HCT116 (cell line): Measurements from ENCODE around the gene SYNPO2L. TPM values are rescaled to one million over a fixed set of nuclear protein-coding genes. Genes with fewer than 3 reads are reported as not detected.
"Not testable (repeated sequence)": the region's sequence is repeated elsewhere in the genome, so short reads cannot be mapped to it uniquely, and the experiment has no call there.

Source experiments
- ATAC-seq: fragments of 200-7000 bp; cut with Tn5 transposase; 2 replicates; pipeline ENCODE4 v1.9.1; 2020; ENCODE audit warnings: mild to moderate bottlenecking, moderate library complexity
- BruUV-seq: library from RNA; stranded (reverse); fragments of 400-500 nt; replicated peaks from 2 replicates; lab custom pipeline; 2021; lab: Mats Ljungman, UMichigan
- CTCF ChIA-PET: fragments of 300-600 bp; sonication (Branson Sonifier 250); formaldehyde crosslinking; loops from one replicate; lab custom pipeline; 2021; ENCODE audit warnings: antibody characterized with exemption; lab: Charles Lee
- POLR2A ChIA-PET: fragments of 300-600, 350-600 bp; sonication (Branson Sonifier 250); formaldehyde crosslinking; loops from one replicate; lab custom pipeline; 2021; ENCODE audit warnings: antibody characterized with exemption; lab: Charles Lee
- RAD21 ChIA-PET, 2 experiments: fragments of 300-600 bp; sonication (Branson Sonifier 250); formaldehyde crosslinking; loops; one replicate each; lab custom pipeline; 2023; ENCODE audit warnings: low total read pairs in 2 of 2; ENCODE audit not compliant: uncharacterized antibody in 2 of 2, unreplicated experiment in 2 of 2, low non-redundant PET in 1 of 2; lab: Charles Lee
- DNase-seq: peaks from one replicate; pipeline ENCODE4 v3.0.0-alpha.2; 2010; ENCODE audit warnings: low read depth, low spot score
- H2AFZ ChIP-seq: fragments of 200-600 bp; shearing (Covaris generic), sonication (generic); 2 replicates; pipeline ENCODE4 v1.6.1; 2017; ENCODE audit warnings: low read depth, mixed run types, mixed read lengths, antibody characterized with exemption, low read length; ENCODE audit not compliant: poor library complexity, severe bottlenecking
- H3K27ac ChIP-seq: 2 replicates; pipeline ENCODE4 v1.5.1; 2012; ENCODE audit warnings: low read depth, low read length
- H3K27me3 ChIP-seq: fragments of 200-600 bp; sonication (generic); 2 replicates; pipeline ENCODE4 v1.6.1; 2016; ENCODE audit warnings: mixed run types, low read length, mixed read lengths; ENCODE audit not compliant: insufficient read depth
- H3K36me3 ChIP-seq, 2 experiments: fragments of 200-500 bp in 1 of 2; fragments of 200-600 bp in 1 of 2; sonication (Bioruptor generic) in 1 of 2; sonication (generic) in 1 of 2; 2 replicates each; pipeline versions ENCODE4 v1.5.1 to v1.6.1; 2014 to 2016; ENCODE audit warnings: low read length in 2 of 2, inconsistent platforms in 1 of 2, mixed read lengths in 1 of 2, mixed run types in 1 of 2; ENCODE audit not compliant: insufficient read depth in 2 of 2, control insufficient read depth in 1 of 2
- H3K4me1 ChIP-seq, 2 experiments: fragments of 200-600 bp in 1 of 2; sonication (generic) in 1 of 2; 2 replicates each; pipeline versions ENCODE4 v1.5.1 to v1.6.1; 2012 to 2017; ENCODE audit warnings: low read length in 2 of 2, inconsistent platforms in 1 of 2, mild to moderate bottlenecking in 1 of 2, mixed read lengths in 1 of 2, mixed run types in 1 of 2, moderate library complexity in 1 of 2; ENCODE audit not compliant: insufficient read depth in 2 of 2, control insufficient read depth in 1 of 2
- H3K4me2 ChIP-seq: fragments of 200-600 bp; sonication (generic); 2 replicates; pipeline ENCODE4 v1.6.1; 2017; ENCODE audit warnings: mixed run types, low read length, mixed read lengths
- H3K4me3 ChIP-seq, 2 experiments: fragments of 200-600 bp in 1 of 2; sonication (generic) in 1 of 2; replicated peaks in 1 of 2; 2 replicates each; pipeline ENCODE4 v1.5.1; 2011 to 2016; ENCODE audit warnings: low read length in 2 of 2, control low read depth in 1 of 2, low read depth in 1 of 2, mild to moderate bottlenecking in 1 of 2, mixed read lengths in 1 of 2, mixed run types in 1 of 2
- H3K79me2 ChIP-seq: fragments of 200-600 bp; sonication (generic); 2 replicates; pipeline ENCODE4 v1.6.1; 2017; ENCODE audit warnings: mild to moderate bottlenecking, mixed run types, low read length, moderate library complexity, mixed read lengths; ENCODE audit not compliant: insufficient read depth
- H3K9ac ChIP-seq: fragments of 200-600 bp; sonication (generic); 2 replicates; pipeline ENCODE4 v1.6.1; 2016; ENCODE audit warnings: low read length, mixed read lengths
- H3K9me2 ChIP-seq: fragments of 200-600 bp; sonication (generic), shearing (Covaris generic); 2 replicates; pipeline ENCODE4 v1.6.1; 2017; ENCODE audit warnings: mixed run types, mild to moderate bottlenecking, moderate library complexity; ENCODE audit not compliant: insufficient read depth
- H3K9me3 ChIP-seq, 2 experiments: fragments of 200-500 bp in 1 of 2; fragments of 200-600 bp in 1 of 2; sonication (Bioruptor generic) in 1 of 2; sonication (generic) in 1 of 2; 2 replicates each; pipeline ENCODE4 v1.6.1; 2014 to 2017; ENCODE audit warnings: low read length in 2 of 2, mixed read lengths in 2 of 2, inconsistent platforms in 1 of 2, low read depth in 1 of 2, mild to moderate bottlenecking in 1 of 2, mixed run types in 1 of 2, moderate library complexity in 1 of 2; ENCODE audit not compliant: control insufficient read depth in 1 of 2, insufficient read depth in 1 of 2
- H4K20me1 ChIP-seq: fragments of 200-600 bp; sonication (generic), shearing (Covaris generic); 2 replicates; pipeline ENCODE4 v1.6.1; 2017; ENCODE audit warnings: mixed run types, mild to moderate bottlenecking, moderate library complexity; ENCODE audit not compliant: insufficient read depth
- CBX3 ChIP-seq: IDR thresholded peaks from 2 replicates; pipeline ENCODE4 v1.6.1; 2012; ENCODE audit warnings: low read depth
- EGR1 ChIP-seq: IDR thresholded peaks from 2 replicates; pipeline ENCODE4 v1.6.1; 2012; ENCODE audit warnings: low read depth
- ELF1 ChIP-seq: IDR thresholded peaks from 2 replicates; pipeline ENCODE4 v1.6.1; 2012; ENCODE audit warnings: low read depth, borderline replicate concordance
- EZH2 ChIP-seq: fragments of 200-600 bp; sonication (generic); IDR thresholded peaks from 2 replicates; pipeline ENCODE4 v1.6.1; 2017; ENCODE audit warnings: antibody characterized with exemption, mixed run types
- EZH2phosphoT487 ChIP-seq: fragments of 200-600 bp; IDR thresholded peaks from 2 replicates; pipeline ENCODE4 v1.6.1; 2018; ENCODE audit warnings: antibody characterized with exemption, borderline replicate concordance
- RAD21 ChIP-seq: IDR thresholded peaks from 2 replicates; pipeline ENCODE4 v1.6.1; 2012; ENCODE audit warnings: low read depth, mild to moderate bottlenecking
- TCF7L2 ChIP-seq: IDR thresholded peaks from 2 replicates; pipeline ENCODE4 v1.7.0; 2011; ENCODE audit warnings: borderline replicate concordance, inconsistent platforms; ENCODE audit not compliant: insufficient read depth, insufficient read length; ENCODE audit errors: extremely low read depth
- YY1 ChIP-seq: IDR thresholded peaks from 2 replicates; pipeline ENCODE4 v1.6.1; 2011; ENCODE audit warnings: low read length, low read depth, moderate library complexity, mild to moderate bottlenecking; ENCODE audit not compliant: insufficient replicate concordance; ENCODE audit errors: extremely low read depth
- ZNF274 ChIP-seq: fragments of 200-500 bp; sonication (Bioruptor generic); IDR thresholded peaks from 2 replicates; pipeline ENCODE4 v1.6.1; 2014; ENCODE audit warnings: mild to moderate bottlenecking, low read depth, low read length, inconsistent platforms
- intact Hi-C: fragments of 100-400 bp; cut with micrococcal nuclease; formaldehyde crosslinking; loops from 2 replicates; pipeline ENCODE4 v1.10.0; 2022
- total RNA-seq: library from RNA; stranded (reverse); gene quantifications from one replicate; pipeline ENCODE4 v1.2.1, GENCODE V29; 2021; ENCODE audit not compliant: unreplicated experiment
- TF ChIP-seq, protein P1 (sequence below): IDR thresholded peaks from 2 replicates; pipeline ENCODE4 v1.6.1; 2012
- TF ChIP-seq, protein P2 (sequence below): IDR thresholded peaks from 2 replicates; pipeline ENCODE4 v1.6.1; 2011; ENCODE audit warnings: mild to moderate bottlenecking, low read length, moderate library complexity; ENCODE audit not compliant: insufficient replicate concordance; ENCODE audit errors: extremely low read depth
- TF ChIP-seq, protein P3 (sequence below): IDR thresholded peaks from 2 replicates; pipeline ENCODE4 v1.6.1; 2012; ENCODE audit warnings: low read depth
- TF ChIP-seq, protein P4 (sequence below): IDR thresholded peaks from 2 replicates; pipeline ENCODE4 v1.6.1; 2012

SYNPO2L gene
- total RNA-seq, 1 experiment from 2014 or later = 0.10 TPM

DNA sequence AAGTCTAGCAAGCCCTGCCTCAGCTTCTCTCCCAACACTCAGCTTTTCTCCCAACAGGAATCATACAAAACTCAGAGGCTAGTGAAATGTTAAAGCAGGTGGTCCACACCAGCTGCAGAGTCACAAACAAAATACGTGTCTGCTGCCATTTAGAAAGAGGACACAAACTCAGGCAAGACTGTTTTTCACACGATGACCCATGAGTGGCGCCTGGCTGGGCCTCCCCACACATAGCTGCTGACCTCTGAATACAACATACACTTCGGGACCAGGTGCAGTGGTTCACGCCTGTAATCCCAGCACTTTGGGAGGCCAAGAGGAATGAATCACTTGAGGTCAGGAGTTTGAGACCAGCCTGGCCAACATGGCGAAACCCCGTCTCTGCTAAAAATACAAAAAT is 6.9 kb upstream of the SYNPO2L start:
- H3K4me3 ChIP-seq, DNase-seq, H3K4me2 ChIP-seq, POLR2A ChIA-PET, H3K27me3 ChIP-seq, H3K27ac ChIP-seq, ATAC-seq, BruUV-seq, H3K36me3 ChIP-seq, H3K79me2 ChIP-seq, H3K9me3 ChIP-seq, H3K9me2 ChIP-seq, H3K9ac ChIP-seq, H2AFZ ChIP-seq, CTCF ChIA-PET, RAD21 ChIA-PET, H4K20me1 ChIP-seq, intact Hi-C loops: not testable (repeated sequence)
- peaks cover 10 to 30% of the 10 kb centered on the region in 2 experiments for H3K4me1 ChIP-seq

DNA sequence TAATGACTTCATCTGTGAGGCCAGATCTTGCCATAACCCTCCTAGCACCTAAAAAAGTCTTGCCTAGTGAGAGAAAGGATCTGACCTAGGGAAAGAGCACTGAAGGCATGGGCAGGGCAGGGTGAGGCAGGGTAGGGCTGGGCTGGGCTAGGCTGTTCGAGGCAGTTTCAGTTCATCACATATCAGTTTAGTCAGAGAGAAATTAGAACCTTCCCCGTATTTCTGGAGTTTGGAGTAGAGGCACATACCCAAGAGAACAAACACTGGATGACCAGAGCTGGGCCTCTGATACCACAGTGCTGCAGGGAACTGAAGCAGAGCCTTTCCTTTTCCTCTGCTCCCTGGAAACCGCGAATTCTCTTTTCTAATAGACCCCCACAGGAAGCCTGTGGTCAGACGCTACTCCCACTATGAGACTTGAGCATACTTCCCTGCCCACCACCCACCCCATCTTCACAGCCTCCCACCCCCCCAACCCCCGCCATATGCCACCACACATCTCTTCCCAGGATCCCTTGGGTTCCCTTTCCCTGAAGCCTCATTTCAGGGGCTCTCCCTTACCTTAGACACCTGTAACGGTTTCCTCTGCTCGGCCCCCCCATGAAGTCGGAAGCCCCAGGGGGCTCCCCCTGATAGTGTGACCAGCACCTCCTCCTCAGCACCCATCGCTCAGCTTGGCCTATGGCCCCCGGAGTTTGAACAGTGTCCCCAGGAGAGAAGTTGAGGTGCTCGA is 406 bp downstream of the SYNPO2L start:
- Histone ChIP-seq H3K9ac (no peak overlapping the region), H3K9me2 (no peaks in the 10 kb centered on the region), H3K4me3 (no peak overlapping the region), H3K4me1 (no peaks in the 10 kb centered on the region; a peak in 1 of 4 replicates), H3K27ac (no peak overlapping the region), H2AFZ (no peak overlapping the region), H3K4me2 (no peak overlapping the region), H3K36me3 (no peaks in the 10 kb centered on the region), H3K27me3 (0 out of 2 replicates have a peak, but pooled peaks cover 4% of the 10 kb centered on the region), H3K79me2 (no peaks in the 10 kb centered on the region), H4K20me1 (no peaks in the 10 kb centered on the region), H3K9me3 (no peaks in the 10 kb centered on the region)
- ChIA-PET CTCF (no interaction called here), POLR2A (no interaction called here), RAD21 (no interaction called here)
- DNase-seq = no peak
- BruUV-seq = no TSS peak
- ATAC-seq = no peak
- intact Hi-C loops = no loop called here
- TF ChIP-seq ELF1 (no peak), TCF7L2 (no peak), CBX3 (no peak), EGR1 (no peak), YY1 (no peak), ZNF274 (no peak), EZH2 (no peak), RAD21 (no peak), EZH2phosphoT487 (no peak)
- TF ChIP-seq, protein P1, sequence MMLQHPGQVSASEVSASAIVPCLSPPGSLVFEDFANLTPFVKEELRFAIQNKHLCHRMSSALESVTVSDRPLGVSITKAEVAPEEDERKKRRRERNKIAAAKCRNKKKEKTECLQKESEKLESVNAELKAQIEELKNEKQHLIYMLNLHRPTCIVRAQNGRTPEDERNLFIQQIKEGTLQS = no peak
- TF ChIP-seq, protein P2, sequence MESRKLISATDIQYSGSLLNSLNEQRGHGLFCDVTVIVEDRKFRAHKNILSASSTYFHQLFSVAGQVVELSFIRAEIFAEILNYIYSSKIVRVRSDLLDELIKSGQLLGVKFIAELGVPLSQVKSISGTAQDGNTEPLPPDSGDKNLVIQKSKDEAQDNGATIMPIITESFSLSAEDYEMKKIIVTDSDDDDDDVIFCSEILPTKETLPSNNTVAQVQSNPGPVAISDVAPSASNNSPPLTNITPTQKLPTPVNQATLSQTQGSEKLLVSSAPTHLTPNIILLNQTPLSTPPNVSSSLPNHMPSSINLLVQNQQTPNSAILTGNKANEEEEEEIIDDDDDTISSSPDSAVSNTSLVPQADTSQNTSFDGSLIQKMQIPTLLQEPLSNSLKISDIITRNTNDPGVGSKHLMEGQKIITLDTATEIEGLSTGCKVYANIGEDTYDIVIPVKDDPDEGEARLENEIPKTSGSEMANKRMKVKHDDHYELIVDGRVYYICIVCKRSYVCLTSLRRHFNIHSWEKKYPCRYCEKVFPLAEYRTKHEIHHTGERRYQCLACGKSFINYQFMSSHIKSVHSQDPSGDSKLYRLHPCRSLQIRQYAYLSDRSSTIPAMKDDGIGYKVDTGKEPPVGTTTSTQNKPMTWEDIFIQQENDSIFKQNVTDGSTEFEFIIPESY = no peak
- TF ChIP-seq, protein P3, sequence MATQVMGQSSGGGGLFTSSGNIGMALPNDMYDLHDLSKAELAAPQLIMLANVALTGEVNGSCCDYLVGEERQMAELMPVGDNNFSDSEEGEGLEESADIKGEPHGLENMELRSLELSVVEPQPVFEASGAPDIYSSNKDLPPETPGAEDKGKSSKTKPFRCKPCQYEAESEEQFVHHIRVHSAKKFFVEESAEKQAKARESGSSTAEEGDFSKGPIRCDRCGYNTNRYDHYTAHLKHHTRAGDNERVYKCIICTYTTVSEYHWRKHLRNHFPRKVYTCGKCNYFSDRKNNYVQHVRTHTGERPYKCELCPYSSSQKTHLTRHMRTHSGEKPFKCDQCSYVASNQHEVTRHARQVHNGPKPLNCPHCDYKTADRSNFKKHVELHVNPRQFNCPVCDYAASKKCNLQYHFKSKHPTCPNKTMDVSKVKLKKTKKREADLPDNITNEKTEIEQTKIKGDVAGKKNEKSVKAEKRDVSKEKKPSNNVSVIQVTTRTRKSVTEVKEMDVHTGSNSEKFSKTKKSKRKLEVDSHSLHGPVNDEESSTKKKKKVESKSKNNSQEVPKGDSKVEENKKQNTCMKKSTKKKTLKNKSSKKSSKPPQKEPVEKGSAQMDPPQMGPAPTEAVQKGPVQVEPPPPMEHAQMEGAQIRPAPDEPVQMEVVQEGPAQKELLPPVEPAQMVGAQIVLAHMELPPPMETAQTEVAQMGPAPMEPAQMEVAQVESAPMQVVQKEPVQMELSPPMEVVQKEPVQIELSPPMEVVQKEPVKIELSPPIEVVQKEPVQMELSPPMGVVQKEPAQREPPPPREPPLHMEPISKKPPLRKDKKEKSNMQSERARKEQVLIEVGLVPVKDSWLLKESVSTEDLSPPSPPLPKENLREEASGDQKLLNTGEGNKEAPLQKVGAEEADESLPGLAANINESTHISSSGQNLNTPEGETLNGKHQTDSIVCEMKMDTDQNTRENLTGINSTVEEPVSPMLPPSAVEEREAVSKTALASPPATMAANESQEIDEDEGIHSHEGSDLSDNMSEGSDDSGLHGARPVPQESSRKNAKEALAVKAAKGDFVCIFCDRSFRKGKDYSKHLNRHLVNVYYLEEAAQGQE = no peak
- TF ChIP-seq, protein P4, sequence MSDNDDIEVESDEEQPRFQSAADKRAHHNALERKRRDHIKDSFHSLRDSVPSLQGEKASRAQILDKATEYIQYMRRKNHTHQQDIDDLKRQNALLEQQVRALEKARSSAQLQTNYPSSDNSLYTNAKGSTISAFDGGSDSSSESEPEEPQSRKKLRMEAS = no peak
